Skin epidermis (tissue), 12 donors: Measurements from ENCODE around the gene CCDC149.

ENCODE experiments used
- H3K27ac ChIP-seq, 21 experiments: fragments of 200-600 bp; sonication (generic) in 11 of 21; one replicate each; pipeline ENCODE4 v1.5.0; 2020; ENCODE audit warnings: mild to moderate bottlenecking in 3 of 21, inconsistent platforms in 2 of 21, moderate library complexity in 2 of 21
- H3K4me3 ChIP-seq, 7 experiments: fragments of 200-600 bp; sonication (generic) in 2 of 7; one replicate each; pipeline ENCODE4 v1.5.0; 2020; ENCODE audit warnings: inconsistent platforms in 2 of 7, mild to moderate bottlenecking in 2 of 7, moderate library complexity in 1 of 7

Gene CCDC149

DNA sequence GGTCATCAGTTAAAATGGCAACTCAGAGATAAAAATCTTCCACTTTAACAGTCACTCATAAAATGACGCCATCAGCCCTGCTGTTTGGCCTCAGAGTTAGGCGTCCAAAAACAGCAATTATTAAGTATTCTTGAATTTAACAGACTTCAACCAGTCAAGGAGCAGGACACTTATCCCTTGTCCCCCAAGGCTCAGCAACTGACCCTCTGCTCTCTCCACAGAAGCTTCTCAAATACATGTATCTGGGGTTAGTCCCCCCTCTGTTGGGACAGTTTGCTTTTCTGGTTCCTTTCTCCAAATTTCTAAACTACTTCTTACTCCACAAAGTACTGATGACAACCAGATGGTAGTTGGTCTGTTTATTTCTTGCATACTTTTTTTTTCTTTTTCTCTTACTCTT, 63.1 kb downstream of the CCDC149 start:
- H3K27ac ChIP-seq = peak overlapping the region in 6 of 21 experiments; percentile 21 to 67 (median 26)
- H3K4me3 ChIP-seq = no peak overlapping the region

DNA sequence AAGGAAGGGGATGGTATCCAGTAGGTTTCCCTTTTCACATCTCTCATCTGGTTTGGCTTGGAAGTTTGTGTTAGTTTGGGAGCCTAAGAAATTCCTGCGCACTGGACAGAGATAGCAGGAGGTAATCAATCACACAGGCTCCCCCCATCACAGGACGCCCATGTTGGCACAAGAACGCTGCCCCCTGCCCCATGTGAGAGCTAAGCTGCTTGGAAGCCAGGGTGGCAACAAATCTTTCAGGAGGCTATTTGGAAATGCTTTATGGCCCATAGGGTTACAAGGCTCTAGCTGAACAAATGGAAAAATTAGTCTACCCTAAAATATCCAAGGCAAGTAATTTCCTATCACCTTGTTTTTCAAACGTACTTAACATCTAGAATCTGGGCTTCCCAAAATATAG, 63.5 kb downstream of the CCDC149 start:
- H3K4me3 ChIP-seq = no peak overlapping the region
- peak overlapping the region in 5 of 21 experiments; percentile 21 to 67 (median 27) for H3K27ac ChIP-seq

- no peak overlapping the region for H3K27ac ChIP-seq
- no peak overlapping the region for H3K4me3 ChIP-seq
Observed at GRCh38 chr4:24846716-24847115, 66.1 kb downstream of the CCDC149 start.

DNA sequence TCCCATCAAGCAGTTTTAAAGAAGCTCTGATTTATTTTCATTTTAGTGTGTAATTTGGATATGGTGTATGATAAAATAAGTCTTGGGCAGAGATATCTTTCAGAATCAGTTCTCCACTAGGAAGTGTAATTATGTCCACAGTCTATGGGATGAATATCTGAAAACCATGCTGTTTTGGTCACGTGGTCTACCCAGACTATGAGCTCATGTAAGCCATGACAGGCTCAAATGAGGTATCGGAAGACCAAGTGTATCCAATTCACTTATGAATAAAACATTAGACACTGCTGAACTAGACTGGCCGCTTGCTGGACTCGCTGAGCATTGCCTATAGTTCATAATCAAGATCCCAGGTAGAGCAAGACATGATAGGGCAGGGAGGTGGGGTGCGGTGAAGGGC, 66.9 kb downstream of the CCDC149 start:
- H3K27ac ChIP-seq = no peak overlapping the region
- no peak overlapping the region for H3K4me3 ChIP-seq

DNA sequence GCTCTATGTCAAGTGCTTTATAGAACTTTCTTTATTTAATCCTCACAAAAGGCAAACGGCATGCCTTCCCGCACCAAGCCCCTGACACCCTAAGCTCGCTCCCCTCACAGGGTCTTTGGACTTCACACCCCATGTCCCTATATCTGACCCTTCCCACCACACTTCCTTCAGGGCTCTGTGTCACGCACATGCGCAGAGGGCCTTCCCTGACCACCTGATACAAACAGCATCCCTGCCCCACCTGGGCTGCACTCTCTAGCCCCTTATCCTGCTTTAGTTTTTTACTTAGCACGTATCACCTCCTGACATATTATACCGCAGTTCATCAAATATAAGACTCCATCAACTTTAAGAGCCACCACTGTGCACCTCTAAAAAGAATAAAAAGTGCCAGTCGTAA, 67.7 kb downstream of the CCDC149 start:
- no peak overlapping the region for H3K27ac ChIP-seq
- no peak overlapping the region for H3K4me3 ChIP-seq

DNA sequence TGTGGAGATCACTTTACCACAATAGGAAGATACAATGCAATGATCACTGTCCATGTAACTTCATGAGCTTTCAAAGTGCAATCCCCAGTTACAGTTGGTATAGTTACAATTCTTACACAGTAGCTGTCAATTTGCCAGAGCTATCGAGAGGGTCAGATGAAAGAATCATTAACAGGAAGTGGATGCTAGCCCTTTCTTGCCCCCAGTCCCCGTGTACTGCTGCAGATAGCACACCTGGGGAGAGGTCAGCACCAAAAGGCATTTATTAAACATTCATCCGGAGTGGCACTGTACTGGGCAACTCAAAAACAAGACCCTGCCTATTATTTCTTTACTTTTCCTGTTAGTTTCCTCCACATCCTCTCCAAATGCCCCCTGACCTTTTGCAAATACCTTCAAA, 69.7 kb downstream of the CCDC149 start:
- Histone ChIP-seq H3K27ac (no peak overlapping the region), H3K4me3 (no peak overlapping the region)

DNA sequence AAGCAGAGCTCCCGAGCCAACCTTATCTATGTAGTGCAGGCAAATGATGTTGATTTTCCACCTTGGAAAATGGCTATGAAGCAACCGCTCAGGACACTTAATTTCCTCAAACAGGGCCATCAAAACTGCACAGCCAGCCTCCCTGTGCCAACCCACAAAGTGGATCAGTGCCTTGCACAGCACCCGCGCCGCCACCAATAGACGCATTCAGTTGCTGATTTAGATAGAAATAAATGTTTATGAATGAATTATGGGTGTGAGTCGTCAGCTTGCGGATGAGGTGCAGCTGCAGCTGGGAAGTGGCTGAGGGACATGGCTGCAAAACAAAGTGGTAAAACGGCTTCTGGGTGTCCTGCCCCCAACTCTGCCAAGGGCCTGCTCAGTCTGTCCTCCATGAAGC, 70.5 kb downstream of the CCDC149 start:
- H3K27ac ChIP-seq = peak overlapping the region in 1 of 21 experiments; percentile 21
- no peak overlapping the region for H3K4me3 ChIP-seq

GRCh38 chr4:24840826-24841543, 71.9 kb downstream of the CCDC149 start:
- H3K27ac ChIP-seq = no peak overlapping the region
- no peak overlapping the region for H3K4me3 ChIP-seq

- no peak overlapping the region for H3K4me3 ChIP-seq
Observed at GRCh38 chr4:24840362-24840761, 72.5 kb downstream of the CCDC149 start.

DNA sequence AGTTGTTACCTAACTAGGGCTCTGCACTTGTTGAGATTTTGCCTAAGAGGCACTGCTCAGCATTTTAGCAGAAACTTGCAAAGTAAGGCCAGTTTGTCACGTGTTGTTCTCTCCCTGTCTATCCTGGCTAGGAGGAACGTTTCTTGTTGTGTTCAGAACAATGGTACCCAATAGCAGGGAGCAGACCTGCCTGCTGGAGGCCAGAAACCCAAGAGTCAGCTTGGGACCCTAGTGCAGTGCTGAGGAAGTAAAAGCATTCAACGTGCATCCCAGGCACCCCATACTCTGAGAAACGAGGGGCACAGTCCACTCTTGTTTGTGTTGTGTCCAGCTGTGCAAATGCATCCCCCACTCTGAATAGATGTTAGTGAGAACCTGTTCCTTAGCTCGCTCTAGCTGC, 75.1 kb downstream of the CCDC149 start:
- Histone ChIP-seq H3K27ac (no peak overlapping the region), H3K4me3 (no peak overlapping the region)

More at GRCh38 chr4:24840362-24840761, 72.5 kb downstream of the CCDC149 start:
- no peak overlapping the region for H3K27ac ChIP-seq

- no peak overlapping the region for H3K4me3 ChIP-seq
- no peak overlapping the region for H3K27ac ChIP-seq
Observed at GRCh38 chr4:24837336-24837735, 75.5 kb downstream of the CCDC149 start.

DNA sequence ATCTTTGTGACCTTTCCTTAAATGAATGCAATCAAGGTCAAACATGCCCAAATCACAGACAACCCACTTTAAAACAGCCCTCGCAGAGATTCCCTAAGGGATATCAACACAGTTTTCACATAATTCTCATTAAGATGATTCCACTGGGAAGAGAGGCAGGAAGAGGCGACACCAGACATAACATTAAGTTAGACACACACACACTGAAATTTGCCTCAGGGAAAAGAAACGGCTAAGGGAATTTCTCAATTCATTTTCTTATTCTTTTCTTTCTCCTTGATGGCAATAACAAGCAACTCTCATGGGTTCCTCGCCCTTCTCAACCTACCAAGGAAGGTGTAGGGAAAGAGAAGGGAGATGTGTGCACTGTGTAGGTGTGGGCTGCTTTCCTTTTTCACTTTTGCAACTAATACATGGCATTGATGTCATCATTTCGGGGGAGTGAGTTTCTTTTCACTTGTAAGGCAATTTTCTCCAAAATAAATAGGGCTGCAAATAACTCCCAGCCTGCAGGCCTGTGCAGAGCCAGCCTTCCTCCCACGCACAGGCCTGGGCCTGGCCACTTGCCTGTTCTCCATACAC, 76.1 kb downstream of the CCDC149 start:
- H3K4me3 ChIP-seq = no peak overlapping the region
- H3K27ac ChIP-seq = no peak overlapping the region

- Histone ChIP-seq H3K27ac (no peak overlapping the region), H3K4me3 (no peak overlapping the region)
Observed at GRCh38 chr4:24835696-24836095, 77.1 kb downstream of the CCDC149 start.

DNA sequence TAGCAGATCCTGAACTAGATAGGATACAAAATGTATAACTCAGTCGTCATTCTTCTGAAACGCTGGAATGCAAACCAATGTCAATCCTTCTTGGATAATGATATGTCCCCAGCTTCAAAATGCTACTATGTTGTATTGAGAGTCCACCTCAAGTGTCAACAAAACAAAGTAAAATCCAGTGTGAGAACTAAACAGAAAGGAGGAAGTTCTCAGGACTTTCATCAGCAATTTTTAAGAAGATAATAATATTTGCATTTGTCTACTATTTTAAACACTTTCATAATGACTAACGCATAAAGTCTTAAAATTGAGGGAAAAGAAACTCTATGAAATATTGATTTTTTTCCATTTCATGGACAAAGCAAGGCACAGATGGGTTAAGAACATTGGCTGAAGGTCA, 81.2 kb downstream of the CCDC149 start:
- Histone ChIP-seq H3K4me3 (no peak overlapping the region), H3K27ac (no peak overlapping the region)

DNA sequence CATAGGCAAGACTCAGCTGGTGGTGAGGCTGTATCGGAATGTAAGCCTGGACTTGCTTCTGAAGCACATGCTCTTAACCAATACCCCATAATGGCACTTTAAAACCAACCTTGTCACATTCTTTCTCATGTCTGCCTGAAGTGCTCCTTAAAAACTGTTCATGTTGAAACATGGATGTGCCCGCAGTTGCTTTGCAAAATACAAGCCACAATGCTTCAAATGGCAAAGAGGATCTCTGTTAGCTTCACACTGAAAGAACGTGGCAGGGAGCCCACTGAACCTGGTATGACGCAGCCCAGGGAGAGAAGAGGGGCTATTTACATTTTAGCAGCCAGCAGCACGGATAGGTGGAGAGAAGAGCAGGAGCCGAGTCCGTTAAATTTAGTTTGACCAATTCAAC, 88.1 kb downstream of the CCDC149 start:
- Histone ChIP-seq H3K27ac (peak overlapping the region in 5 of 21 experiments; percentile 3 to 56 (median 24)), H3K4me3 (no peak overlapping the region)

GRCh38 chr4:24820541-24820940, 92.3 kb downstream of the CCDC149 start:
- H3K4me3 ChIP-seq = no peak overlapping the region
- H3K27ac ChIP-seq = no peak overlapping the region

GRCh38 chr4:24816797-24817196, 96.0 kb downstream of the CCDC149 start:
- Histone ChIP-seq H3K27ac (no peak overlapping the region), H3K4me3 (no peak overlapping the region)

- H3K27ac ChIP-seq = no peak overlapping the region
- no peak overlapping the region for H3K4me3 ChIP-seq
Observed at GRCh38 chr4:24813732-24814131, 99.1 kb downstream of the CCDC149 start.

GRCh38 chr4:24810871-24811631, 101.8 kb downstream of the CCDC149 start:
- Histone ChIP-seq H3K27ac (no peak overlapping the region), H3K4me3 (no peak overlapping the region)

DNA sequence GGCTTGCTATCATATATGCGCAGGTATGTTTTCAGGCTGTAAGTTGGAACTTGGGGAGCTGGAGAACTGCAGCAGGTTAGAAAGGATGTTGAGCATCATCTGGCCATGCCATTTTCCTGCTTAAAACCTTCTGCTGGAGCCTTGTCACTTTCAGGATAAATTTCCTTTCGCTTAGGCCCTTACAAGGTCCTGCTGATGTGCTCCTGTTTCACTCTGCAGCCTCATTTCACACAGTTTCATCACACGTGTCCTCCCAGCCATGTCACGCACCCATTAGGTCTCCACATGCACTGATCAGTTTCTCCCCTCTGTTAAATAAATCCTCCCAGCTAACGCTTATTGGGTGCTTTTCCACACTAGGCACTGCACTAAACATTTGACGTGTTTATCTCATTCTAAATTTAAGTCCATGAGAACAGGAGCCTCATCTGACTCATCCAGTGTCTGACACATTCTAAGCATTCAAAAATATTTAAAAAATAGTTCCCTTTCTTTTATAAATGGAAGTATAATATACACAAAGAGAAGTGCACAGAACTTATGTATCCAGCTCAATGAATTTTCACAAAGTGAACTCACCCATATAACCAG, 102.9 kb downstream of the CCDC149 start:
- Histone ChIP-seq H3K4me3 (no peak overlapping the region), H3K27ac (no peak overlapping the region)

GRCh38 chr4:24809376-24809775, 103.5 kb downstream of the CCDC149 start:
- Histone ChIP-seq H3K4me3 (no peak overlapping the region), H3K27ac (no peak overlapping the region)
